CD14-positive monocyte (primary cell): ENCODE measurements around the gene LYPD6. TPM values are rescaled to one million over a fixed set of nuclear protein-coding genes. Genes with fewer than 3 reads are reported as not detected.
A peak's percentile ranks its signal among the peaks of the same experiment; 100 is the strongest.

Experiments used
- DNase-seq, 3 donors: peaks; one replicate each; pipeline ENCODE4 v3.0.0-alpha.2; 2011 to 2022
- H2AFZ ChIP-seq: 2 replicates; pipeline ENCODE4 v1.6.0; 2012; ENCODE audit warnings: mild to moderate bottlenecking, low read depth, low read length, inconsistent platforms; ENCODE audit not compliant: insufficient read depth, poor library complexity, severe bottlenecking
- H3K27ac ChIP-seq, 2 donors: 1 replicate in 1 of 2; 2 replicates in 1 of 2; pipeline ENCODE4 v1.5.1; 2012 to 2013; ENCODE audit warnings: low read length in 2 of 2, control low read depth in 1 of 2, inconsistent platforms in 1 of 2, low read depth in 1 of 2, mild to moderate bottlenecking in 1 of 2
- H3K27me3 ChIP-seq, 2 donors: one replicate each; pipeline versions ENCODE4 v1.6.0 to v1.6.1; 2011 to 2013; ENCODE audit warnings: low read length in 2 of 2; ENCODE audit not compliant: control insufficient read depth in 2 of 2, insufficient read depth in 2 of 2
- H3K36me3 ChIP-seq, 2 donors: replicated peaks in 1 of 2; 1 replicate in 1 of 2; 2 replicates in 1 of 2; pipeline versions ENCODE4 v1.5.1 to v1.6.1; 2012 to 2013; ENCODE audit warnings: low read length in 2 of 2, control low read depth in 1 of 2, inconsistent platforms in 1 of 2, mild to moderate bottlenecking in 1 of 2; ENCODE audit not compliant: insufficient read depth in 2 of 2, control insufficient read depth in 1 of 2
- H3K4me1 ChIP-seq, 2 donors: 1 replicate in 1 of 2; 2 replicates in 1 of 2; pipeline versions ENCODE4 v1.5.1 to v1.6.1; 2012 to 2013; ENCODE audit warnings: low read length in 2 of 2, control low read depth in 1 of 2, inconsistent platforms in 1 of 2, mild to moderate bottlenecking in 1 of 2, moderate library complexity in 1 of 2; ENCODE audit not compliant: insufficient read depth in 2 of 2, control insufficient read depth in 1 of 2
- H3K4me2 ChIP-seq: replicated peaks from 2 replicates; pipeline ENCODE3; 2012; ENCODE audit warnings: low read length, moderate library complexity, mild to moderate bottlenecking; ENCODE audit not compliant: poor library complexity, severe bottlenecking; ENCODE audit errors: extremely low read depth
- H3K4me3 ChIP-seq, 3 experiments: fragments of 200-600 bp in 1 of 3; sonication (generic) in 1 of 3; replicated peaks in 1 of 3; 1 replicate in 2 of 3; 2 replicates in 1 of 3; pipeline ENCODE4 v1.5.1; 2011 to 2013; ENCODE audit warnings: low read length in 3 of 3, mild to moderate bottlenecking in 3 of 3, control low read depth in 2 of 3, low read depth in 2 of 3, inconsistent platforms in 1 of 3, moderate library complexity in 1 of 3
- H3K79me2 ChIP-seq: 2 replicates; pipeline ENCODE4 v1.6.0; 2012; ENCODE audit warnings: mild to moderate bottlenecking, control low read depth, inconsistent platforms, low read length, moderate library complexity; ENCODE audit not compliant: insufficient read depth
- H3K9ac ChIP-seq: 2 replicates; pipeline ENCODE4 v1.6.0; 2017; ENCODE audit warnings: low read length, mild to moderate bottlenecking; ENCODE audit not compliant: insufficient read depth, poor library complexity, severe bottlenecking
- H3K9me3 ChIP-seq, 2 donors: replicated peaks in 1 of 2; 1 replicate in 1 of 2; 2 replicates in 1 of 2; pipeline versions ENCODE4 v1.5.1 to v1.6.1; 2012 to 2013; ENCODE audit warnings: low read length in 2 of 2, control low read depth in 1 of 2; ENCODE audit not compliant: control insufficient read depth in 1 of 2, insufficient read depth in 1 of 2
- H4K20me1 ChIP-seq: 2 replicates; pipeline ENCODE4 v1.6.0; 2012; ENCODE audit warnings: mild to moderate bottlenecking, low read length, control low read depth, moderate library complexity; ENCODE audit not compliant: insufficient read depth
- H3K27ac Mint-ChIP-seq, 7 donors: one replicate each; pipeline ENCODE4 v1.8.0; 2020; ENCODE audit warnings: mild to moderate bottlenecking in 7 of 7, mixed read lengths in 7 of 7, moderate library complexity in 6 of 7, inconsistent platforms in 2 of 7
- H3K27me3 Mint-ChIP-seq, 3 donors: one replicate each; pipeline ENCODE4 v1.8.0; 2021 to 2022; ENCODE audit warnings: low read depth in 3 of 3, mild to moderate bottlenecking in 3 of 3, mixed read lengths in 3 of 3, moderate library complexity in 3 of 3, inconsistent platforms in 1 of 3
- H3K36me3 Mint-ChIP-seq, 2 donors: one replicate each; pipeline ENCODE4 v1.8.0; 2020; ENCODE audit warnings: mixed read lengths in 2 of 2, inconsistent platforms in 1 of 2, mild to moderate bottlenecking in 1 of 2
- H3K4me1 Mint-ChIP-seq: one replicate; pipeline ENCODE4 v1.8.0; 2020; ENCODE audit warnings: mild to moderate bottlenecking, mixed read lengths
- H3K4me3 Mint-ChIP-seq, 2 donors: one replicate each; pipeline ENCODE4 v1.8.0; 2020; ENCODE audit warnings: mild to moderate bottlenecking in 2 of 2, mixed read lengths in 2 of 2, moderate library complexity in 1 of 2
- H3K9me3 Mint-ChIP-seq, 7 donors: one replicate each; pipeline ENCODE4 v1.8.0; 2020 to 2022; ENCODE audit warnings: mixed read lengths in 7 of 7, mild to moderate bottlenecking in 6 of 7, moderate library complexity in 6 of 7, inconsistent platforms in 2 of 7
- WGBS: methylation state at CpG from one replicate; pipeline ENCODE4 v1.1.5; 2013; ENCODE audit warnings: missing lambda C conversion rate; ENCODE audit not compliant: insufficient coverage; 5-methylcytosine and 5-hydroxymethylcytosine counted together
- intact Hi-C, 2 donors: fragments of 100-400 bp; cut with micrococcal nuclease; formaldehyde crosslinking; loops; one replicate each; pipeline versions ENCODE4 v1.15.0 to v1.15.1; 2023
- polyA plus RNA-seq, 3 donors: library from polyadenylated mRNA; depleted of rRNA in 1 of 3; unstranded in 2 of 3; stranded (reverse) in 1 of 3; fragments of 300-500 nt in 2 of 3; fragments of >200 nt in 1 of 3; fragmentation: Illumina TruSeq in 2 of 3; gene quantifications; 1 replicate in 2 of 3; 2 replicates in 1 of 3; pipeline ENCODE4 v1.2.3, GENCODE V29; 2012 to 2021
- TF ChIP-seq, protein P1 (sequence below): fragments of 200-600 bp; IDR thresholded peaks from one replicate; pipeline ENCODE4 v1.8.0; 2022; ENCODE audit warnings: antibody characterized with exemption, mild to moderate bottlenecking

The LYPD6 gene
- polyA plus RNA-seq, 3 donors = not detected

- peaks cover 0 to 26% of the 10 kb centered on the region in 2 donors for H3K9me3 ChIP-seq
- peaks cover 0 to 10% (median 4%) of the 10 kb centered on the region in 7 donors for H3K9me3 Mint-ChIP-seq
- H3K36me3 Mint-ChIP-seq = peaks cover 0 to 3% of the 10 kb centered on the region in 2 donors
- H3K4me1 ChIP-seq = peaks cover 14 to 18% of the 10 kb centered on the region in 2 donors
- peaks cover 67 to 68% (median 68%) of the 10 kb centered on the region in 3 donors for H3K27me3 Mint-ChIP-seq
- no peak overlapping the region for H3K27ac Mint-ChIP-seq
- H3K4me1 Mint-ChIP-seq = peaks cover 19% of the 10 kb centered on the region
- H3K27me3 ChIP-seq = peaks cover 48 to 62% of the 10 kb centered on the region in 2 donors
- no CpG with 5 or more reads among the region's 2 CpGs for WGBS
- no peak overlapping the region for H3K9ac ChIP-seq
- no peak overlapping the region for H3K4me3 ChIP-seq
- peak overlapping the region in 1 of 2 donors; percentile 30 for H3K4me3 Mint-ChIP-seq
- intact Hi-C loops = no loop called here
- no peaks in the 10 kb centered on the region for H4K20me1 ChIP-seq
- no peak for DNase-seq
- no peak overlapping the region for H3K27ac ChIP-seq
- no peak overlapping the region for H3K4me2 ChIP-seq
- no peaks in the 10 kb centered on the region for H3K36me3 ChIP-seq
- H2AFZ ChIP-seq = no peak overlapping the region
- TF ChIP-seq, protein P1, sequence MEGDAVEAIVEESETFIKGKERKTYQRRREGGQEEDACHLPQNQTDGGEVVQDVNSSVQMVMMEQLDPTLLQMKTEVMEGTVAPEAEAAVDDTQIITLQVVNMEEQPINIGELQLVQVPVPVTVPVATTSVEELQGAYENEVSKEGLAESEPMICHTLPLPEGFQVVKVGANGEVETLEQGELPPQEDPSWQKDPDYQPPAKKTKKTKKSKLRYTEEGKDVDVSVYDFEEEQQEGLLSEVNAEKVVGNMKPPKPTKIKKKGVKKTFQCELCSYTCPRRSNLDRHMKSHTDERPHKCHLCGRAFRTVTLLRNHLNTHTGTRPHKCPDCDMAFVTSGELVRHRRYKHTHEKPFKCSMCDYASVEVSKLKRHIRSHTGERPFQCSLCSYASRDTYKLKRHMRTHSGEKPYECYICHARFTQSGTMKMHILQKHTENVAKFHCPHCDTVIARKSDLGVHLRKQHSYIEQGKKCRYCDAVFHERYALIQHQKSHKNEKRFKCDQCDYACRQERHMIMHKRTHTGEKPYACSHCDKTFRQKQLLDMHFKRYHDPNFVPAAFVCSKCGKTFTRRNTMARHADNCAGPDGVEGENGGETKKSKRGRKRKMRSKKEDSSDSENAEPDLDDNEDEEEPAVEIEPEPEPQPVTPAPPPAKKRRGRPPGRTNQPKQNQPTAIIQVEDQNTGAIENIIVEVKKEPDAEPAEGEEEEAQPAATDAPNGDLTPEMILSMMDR = no peak
- H3K79me2 ChIP-seq = no peaks in the 10 kb centered on the region
Observed at GRCh38 chr2:149332364-149332763, 2.0 kb downstream of the LYPD6 start.

DNA sequence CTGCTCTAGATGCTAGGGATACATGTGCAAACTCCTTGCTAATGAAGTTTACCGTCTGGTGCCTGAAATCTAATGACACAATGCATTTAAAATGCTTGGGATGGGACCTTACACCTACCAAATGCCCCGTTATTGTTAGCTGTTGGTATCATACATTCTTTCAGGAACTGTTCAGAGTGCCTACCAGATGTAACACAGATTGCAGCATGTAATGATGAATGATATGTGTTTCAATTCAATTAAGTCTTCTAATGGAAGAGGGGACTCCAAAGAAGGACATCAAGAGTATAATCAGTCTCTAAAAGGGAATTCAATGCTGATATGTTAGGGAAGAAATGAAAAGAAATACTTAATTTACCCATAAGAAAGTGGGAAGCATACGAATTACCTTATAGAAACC, 3.2 kb downstream of the LYPD6 start:
- 100% methylated on average over 1 of the region's 3 CpGs for WGBS

More for the DNA sequence above, 3.2 kb downstream of the LYPD6 start:
- Mint-ChIP-seq H3K36me3 (peaks cover 0 to 3% of the 10 kb centered on the region in 2 donors), H3K4me1 (peaks cover 19% of the 10 kb centered on the region), H3K9me3 (peaks cover 1 to 10% (median 3%) of the 10 kb centered on the region in 7 donors), H3K4me3 (peak overlapping the region in 1 of 2 donors; percentile 16), H3K27ac (no peak overlapping the region), H3K27me3 (peaks cover 54 to 58% (median 57%) of the 10 kb centered on the region in 3 donors)
- H3K36me3 ChIP-seq = no peaks in the 10 kb centered on the region
- no peaks in the 10 kb centered on the region for H3K79me2 ChIP-seq
- H2AFZ ChIP-seq = no peak overlapping the region
- H3K4me1 ChIP-seq = peaks cover 14 to 18% of the 10 kb centered on the region in 2 donors
- H3K9me3 ChIP-seq = peaks cover 0 to 26% of the 10 kb centered on the region in 2 donors
- H3K27ac ChIP-seq = no peak overlapping the region
- peaks cover 40 to 53% of the 10 kb centered on the region in 2 donors for H3K27me3 ChIP-seq
- no peak for DNase-seq
- no peaks in the 10 kb centered on the region for H4K20me1 ChIP-seq
- TF ChIP-seq, protein P1 = no peak
- H3K4me3 ChIP-seq = no peak overlapping the region
- no peak overlapping the region for H3K9ac ChIP-seq
- H3K4me2 ChIP-seq = no peak overlapping the region
- intact Hi-C loops = no loop called here
